ENCODE results near the gene ANXA6.

ANXA6 gene

DNA sequence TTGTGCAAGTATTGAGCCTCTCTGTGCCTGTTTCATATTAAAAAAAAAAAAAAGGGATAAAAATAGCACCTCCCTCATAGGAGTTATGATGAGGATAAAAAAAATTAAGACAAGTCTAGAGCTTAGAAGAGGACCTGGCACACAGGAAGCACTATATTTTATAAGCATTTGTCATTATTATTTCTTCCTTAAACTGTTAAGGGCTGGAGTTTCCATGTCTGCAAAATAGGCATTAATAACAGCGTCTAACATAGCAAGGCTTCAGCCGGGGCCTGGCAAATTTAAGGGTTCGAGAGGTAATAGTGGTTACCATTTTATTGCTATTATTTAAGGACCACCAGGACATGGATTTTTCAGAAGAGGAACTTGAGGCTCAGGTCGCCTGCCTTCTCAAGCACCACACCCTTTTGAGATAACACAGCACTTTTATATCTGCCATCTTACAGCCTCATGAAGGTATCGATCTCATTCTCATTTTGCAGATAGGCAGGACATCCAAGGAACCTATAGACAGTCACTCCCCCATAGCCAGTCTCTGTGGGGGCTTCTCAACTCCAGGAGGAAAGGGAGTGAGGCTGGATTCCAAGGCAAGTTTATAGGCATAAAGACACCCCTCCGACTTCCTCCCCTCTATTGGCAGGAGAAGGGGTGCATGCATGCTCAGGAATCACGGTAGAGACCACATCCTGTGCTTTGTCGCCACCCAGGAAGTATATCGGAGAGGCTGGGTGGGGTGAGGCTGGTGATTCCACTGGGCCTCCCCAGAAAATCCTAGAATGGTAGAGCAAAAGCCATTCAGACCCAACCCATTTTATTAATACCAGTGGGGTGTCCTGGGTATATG lies 2.4 kb downstream of the ANXA6 start:
- H3K36me3 ChIP-seq (ENCODE audit: insufficient read depth, low read length) = peaks cover 5% of the 10 kb centered on the region; the same call in 1 of the 2 replicates
- peaks cover 83% of the 10 kb centered on the region for H3K4me1 ChIP-seq (ENCODE audit: insufficient read depth, low read length)
- H3K4me2 ChIP-seq (ENCODE audit: insufficient read depth, low read length) = peak overlapping the region; percentile 88
- peak; percentile 80 for DNase-seq
- ATAC-seq (ENCODE audit: insufficient read depth, low read depth) = peak; percentile 64
- H3K27ac ChIP-seq (ENCODE audit: low read length) = peak overlapping the region; percentile 87
- peaks cover 79% of the 10 kb centered on the region for H3K79me2 ChIP-seq (ENCODE audit: insufficient read depth, low read length)
- H3K9me3 ChIP-seq (ENCODE audit: insufficient read depth, low read length, severe bottlenecking) = no peaks in the 10 kb centered on the region
- no peak for TF ChIP-seq EZH2 (IDR thresholded peaks at IDR 0.05; ENCODE audit: borderline replicate concordance, low read depth, low read length, severe bottlenecking)
- TF ChIP-seq, protein P1, sequence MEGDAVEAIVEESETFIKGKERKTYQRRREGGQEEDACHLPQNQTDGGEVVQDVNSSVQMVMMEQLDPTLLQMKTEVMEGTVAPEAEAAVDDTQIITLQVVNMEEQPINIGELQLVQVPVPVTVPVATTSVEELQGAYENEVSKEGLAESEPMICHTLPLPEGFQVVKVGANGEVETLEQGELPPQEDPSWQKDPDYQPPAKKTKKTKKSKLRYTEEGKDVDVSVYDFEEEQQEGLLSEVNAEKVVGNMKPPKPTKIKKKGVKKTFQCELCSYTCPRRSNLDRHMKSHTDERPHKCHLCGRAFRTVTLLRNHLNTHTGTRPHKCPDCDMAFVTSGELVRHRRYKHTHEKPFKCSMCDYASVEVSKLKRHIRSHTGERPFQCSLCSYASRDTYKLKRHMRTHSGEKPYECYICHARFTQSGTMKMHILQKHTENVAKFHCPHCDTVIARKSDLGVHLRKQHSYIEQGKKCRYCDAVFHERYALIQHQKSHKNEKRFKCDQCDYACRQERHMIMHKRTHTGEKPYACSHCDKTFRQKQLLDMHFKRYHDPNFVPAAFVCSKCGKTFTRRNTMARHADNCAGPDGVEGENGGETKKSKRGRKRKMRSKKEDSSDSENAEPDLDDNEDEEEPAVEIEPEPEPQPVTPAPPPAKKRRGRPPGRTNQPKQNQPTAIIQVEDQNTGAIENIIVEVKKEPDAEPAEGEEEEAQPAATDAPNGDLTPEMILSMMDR (IDR thresholded peaks at IDR 0.05; ENCODE audit: borderline replicate concordance, extremely low read depth, low read length, poor library complexity, severe bottlenecking) = peak; percentile 10
- H2AFZ ChIP-seq (ENCODE audit: low read depth, low read length) = no peak overlapping the region
- peak overlapping the region; percentile 87 for H3K9ac ChIP-seq (ENCODE audit: low read depth, low read length)
- H3K27me3 ChIP-seq (ENCODE audit: insufficient read depth, low read length, poor library complexity) = no peaks in the 10 kb centered on the region
- H3K4me3 ChIP-seq (ENCODE audit: low read depth in 1 of 2, low read length in 2 of 2) = peak overlapping the region in 1 of 2 experiments; percentile 85; a peak in 3 of 4 replicates
- peaks cover 19% of the 10 kb centered on the region for H4K20me1 ChIP-seq (ENCODE audit: insufficient read depth, low read length)

DNA sequence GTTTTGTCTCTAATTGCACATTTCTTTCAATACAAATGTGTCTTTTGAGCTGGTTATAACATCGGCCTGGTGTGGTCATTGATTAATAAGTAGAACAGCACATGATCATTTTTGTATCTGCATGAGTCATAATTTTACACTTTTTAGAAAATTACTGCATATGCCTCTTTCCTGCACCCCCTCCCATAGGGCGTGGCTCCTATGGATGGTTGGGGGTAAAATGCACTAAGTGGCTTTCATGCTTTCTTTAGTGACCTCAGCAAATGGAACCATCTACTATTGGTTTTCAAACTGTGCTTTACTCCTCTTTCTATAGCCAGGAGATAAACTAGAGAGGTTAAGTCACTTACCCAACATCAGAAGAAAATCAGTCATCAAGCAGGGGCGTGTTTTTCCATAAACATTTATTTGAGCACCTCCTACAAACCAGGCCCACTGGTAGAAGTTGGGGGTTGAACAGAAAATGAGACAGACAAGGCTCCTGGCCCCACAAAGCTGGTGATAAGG lies 3.8 kb downstream of the ANXA6 start:
- Histone ChIP-seq H3K27ac (ENCODE audit: low read length) (no peak overlapping the region), H3K4me2 (ENCODE audit: insufficient read depth, low read length) (0 out of 2 replicates have a peak overlapping the region, but pooled peaks have one; percentile 6), H3K4me3 (ENCODE audit: low read depth in 1 of 2, low read length in 2 of 2) (no peak overlapping the region), H3K79me2 (ENCODE audit: insufficient read depth, low read length) (peaks cover 93% of the 10 kb centered on the region), H4K20me1 (ENCODE audit: insufficient read depth, low read length) (peaks cover 21% of the 10 kb centered on the region), H3K4me1 (ENCODE audit: insufficient read depth, low read length) (peaks cover 93% of the 10 kb centered on the region), H3K36me3 (ENCODE audit: insufficient read depth, low read length) (peaks cover 5% of the 10 kb centered on the region; the same call in 1 of the 2 replicates), H3K9me3 (ENCODE audit: insufficient read depth, low read length, severe bottlenecking) (no peaks in the 10 kb centered on the region), H3K9ac (ENCODE audit: low read depth, low read length) (no peak overlapping the region), H2AFZ (ENCODE audit: low read depth, low read length) (no peak overlapping the region), H3K27me3 (ENCODE audit: insufficient read depth, low read length, poor library complexity) (no peaks in the 10 kb centered on the region)
- no peak for ATAC-seq (ENCODE audit: insufficient read depth, low read depth)
- no peak for DNase-seq
- TF ChIP-seq EZH2 (IDR thresholded peaks at IDR 0.05; ENCODE audit: borderline replicate concordance, low read depth, low read length, severe bottlenecking) = no peak
- TF ChIP-seq, protein P1 (IDR thresholded peaks at IDR 0.05; ENCODE audit: borderline replicate concordance, extremely low read depth, low read length, poor library complexity, severe bottlenecking) = no peak

DNA sequence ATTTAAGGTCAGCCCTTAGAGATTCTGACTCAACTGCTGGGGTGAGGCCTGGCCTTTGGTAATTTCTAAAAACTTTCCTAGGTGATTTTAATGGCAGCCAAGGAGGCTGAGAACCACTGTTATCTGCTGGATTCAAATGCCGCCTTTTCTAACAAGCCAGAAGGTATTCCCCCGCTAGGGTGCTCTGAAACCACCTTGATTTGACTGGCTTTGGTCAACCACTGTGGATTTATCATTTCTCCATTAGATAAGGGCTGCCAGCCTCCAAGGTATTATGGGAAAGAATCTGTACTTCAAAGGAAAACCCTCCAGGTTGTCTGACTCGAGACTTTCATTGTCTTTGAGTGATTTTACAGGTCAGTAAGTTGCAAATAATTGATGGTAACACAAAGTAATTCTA lies 4.3 kb downstream of the ANXA6 start:
- Histone ChIP-seq H3K4me3 (ENCODE audit: low read depth in 1 of 2, low read length in 2 of 2) (no peak overlapping the region), H3K27ac (ENCODE audit: low read length) (peak overlapping the region; percentile 84), H4K20me1 (ENCODE audit: insufficient read depth, low read length) (peaks cover 25% of the 10 kb centered on the region), H3K4me2 (ENCODE audit: insufficient read depth, low read length) (0 out of 2 replicates have a peak overlapping the region, but pooled peaks have one; percentile 4), H3K36me3 (ENCODE audit: insufficient read depth, low read length) (peaks cover 10% of the 10 kb centered on the region; the same call in 1 of the 2 replicates), H3K27me3 (ENCODE audit: insufficient read depth, low read length, poor library complexity) (no peaks in the 10 kb centered on the region), H3K9ac (ENCODE audit: low read depth, low read length) (0 out of 2 replicates have a peak overlapping the region, but pooled peaks have one; percentile 6), H3K9me3 (ENCODE audit: insufficient read depth, low read length, severe bottlenecking) (no peaks in the 10 kb centered on the region), H2AFZ (ENCODE audit: low read depth, low read length) (no peak overlapping the region), H3K4me1 (ENCODE audit: insufficient read depth, low read length) (peaks cover 88% of the 10 kb centered on the region), H3K79me2 (ENCODE audit: insufficient read depth, low read length) (peaks cover 94% of the 10 kb centered on the region)
- TF ChIP-seq, protein P1 (IDR thresholded peaks at IDR 0.05; ENCODE audit: borderline replicate concordance, extremely low read depth, low read length, poor library complexity, severe bottlenecking) = no peak
- no peak for TF ChIP-seq EZH2 (IDR thresholded peaks at IDR 0.05; ENCODE audit: borderline replicate concordance, low read depth, low read length, severe bottlenecking)
- DNase-seq = no peak
- ATAC-seq (ENCODE audit: insufficient read depth, low read depth) = no peak
